Loucy (cell line): ENCODE measurements around the gene NBDY.

Experiments
- EZH2phosphoT487 ChIP-seq: fragments of 200-600 bp; IDR thresholded peaks from 2 replicates; pipeline ENCODE4 v1.6.1; 2018; ENCODE audit warnings: antibody characterized with exemption, mild to moderate bottlenecking, moderate library complexity, borderline replicate concordance
- TF ChIP-seq, protein P1 (sequence below): fragments of 200-600 bp; sonication (generic); conservative IDR thresholded peaks from 2 replicates; pipeline ENCODE4 v1.5.1; 2014; ENCODE audit warnings: mild to moderate bottlenecking, antibody characterized with exemption, low read length

DNA sequence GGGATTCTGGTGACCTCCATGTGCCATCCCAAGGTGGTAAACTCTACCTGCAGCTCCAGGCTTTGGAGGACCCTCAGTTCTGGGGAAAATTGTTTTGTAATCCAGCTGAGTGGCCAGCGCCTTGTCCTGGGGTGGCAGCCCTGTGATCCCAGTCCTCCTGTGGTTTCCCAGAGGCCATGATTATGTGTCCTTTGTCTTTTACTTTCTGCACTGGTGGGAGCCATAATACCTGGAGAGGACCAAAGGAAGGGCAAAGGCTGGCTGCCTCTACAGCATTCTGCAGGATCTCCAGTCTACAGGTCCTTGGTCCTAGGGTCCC lies 64.0 kb downstream of the NBDY start:
- TF ChIP-seq EZH2phosphoT487: no peak
- TF ChIP-seq, protein P1, sequence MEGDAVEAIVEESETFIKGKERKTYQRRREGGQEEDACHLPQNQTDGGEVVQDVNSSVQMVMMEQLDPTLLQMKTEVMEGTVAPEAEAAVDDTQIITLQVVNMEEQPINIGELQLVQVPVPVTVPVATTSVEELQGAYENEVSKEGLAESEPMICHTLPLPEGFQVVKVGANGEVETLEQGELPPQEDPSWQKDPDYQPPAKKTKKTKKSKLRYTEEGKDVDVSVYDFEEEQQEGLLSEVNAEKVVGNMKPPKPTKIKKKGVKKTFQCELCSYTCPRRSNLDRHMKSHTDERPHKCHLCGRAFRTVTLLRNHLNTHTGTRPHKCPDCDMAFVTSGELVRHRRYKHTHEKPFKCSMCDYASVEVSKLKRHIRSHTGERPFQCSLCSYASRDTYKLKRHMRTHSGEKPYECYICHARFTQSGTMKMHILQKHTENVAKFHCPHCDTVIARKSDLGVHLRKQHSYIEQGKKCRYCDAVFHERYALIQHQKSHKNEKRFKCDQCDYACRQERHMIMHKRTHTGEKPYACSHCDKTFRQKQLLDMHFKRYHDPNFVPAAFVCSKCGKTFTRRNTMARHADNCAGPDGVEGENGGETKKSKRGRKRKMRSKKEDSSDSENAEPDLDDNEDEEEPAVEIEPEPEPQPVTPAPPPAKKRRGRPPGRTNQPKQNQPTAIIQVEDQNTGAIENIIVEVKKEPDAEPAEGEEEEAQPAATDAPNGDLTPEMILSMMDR: no peak
